Measurements from ENCODE around the gene TTYH2. TPM values are rescaled to one million over a fixed set of nuclear protein-coding genes. Genes with fewer than 3 reads are reported as not detected.
A peak's percentile ranks its signal among the peaks of the same experiment; 100 is the strongest.

TTYH2 gene
- total RNA-seq, 1 donor from 2014 or later = 14.7 TPM

- DNase-seq (ENCODE audit: low spot score in 2 of 2) (no peak), FAIRE-seq (no peak)
Observed at GRCh38 chr17:74192950-74193781, 20.2 kb upstream of the TTYH2 start.

GRCh38 chr17:74194682-74195081, 18.7 kb upstream of the TTYH2 start:
- DNase-seq (ENCODE audit: low spot score in 2 of 2) = no peak
- no peak for FAIRE-seq

- DNase-seq (ENCODE audit: low spot score in 2 of 2) (no peak), FAIRE-seq (no peak)
Observed at GRCh38 chr17:74196541-74197317, 16.6 kb upstream of the TTYH2 start.

- FAIRE-seq = no peak
- DNase-seq (ENCODE audit: low spot score in 2 of 2) = no peak
Observed at GRCh38 chr17:74197801-74198200, 15.6 kb upstream of the TTYH2 start.

GRCh38 chr17:74198694-74199093, 14.7 kb upstream of the TTYH2 start:
- FAIRE-seq = no peak

GRCh38 chr17:74199306-74200092, 13.9 kb upstream of the TTYH2 start:
- no peak for FAIRE-seq
- peak in 1 of 2 donors; percentile 78 for DNase-seq (ENCODE audit: low spot score in 2 of 2)

More at GRCh38 chr17:74198694-74199093, 14.7 kb upstream of the TTYH2 start:
- DNase-seq (ENCODE audit: low spot score in 2 of 2) = no peak

GRCh38 chr17:74200112-74200511, 13.3 kb upstream of the TTYH2 start:
- DNase-seq (ENCODE audit: low spot score in 2 of 2) (no peak), FAIRE-seq (no peak)

- FAIRE-seq = no peak
- DNase-seq (ENCODE audit: low spot score in 2 of 2) = no peak
Observed at GRCh38 chr17:74201250-74201649, 12.1 kb upstream of the TTYH2 start.

GRCh38 chr17:74201948-74202347, 11.4 kb upstream of the TTYH2 start:
- DNase-seq (ENCODE audit: low spot score in 2 of 2) (no peak), FAIRE-seq (no peak)

- no peak for DNase-seq (ENCODE audit: low spot score in 2 of 2)
Observed at GRCh38 chr17:74202938-74203337, 10.4 kb upstream of the TTYH2 start.

GRCh38 chr17:74203439-74204240, 9.7 kb upstream of the TTYH2 start, which contains the start of gene RPL38:
TSS of gene RPL38 (plus strand) at chr17:74203678. CDS start at chr17:74203956, 278 bp downstream.
- DNase-seq (ENCODE audit: low spot score in 2 of 2) (peak; percentile 94 to 95), FAIRE-seq (no peak)

More at GRCh38 chr17:74202938-74203337, 10.4 kb upstream of the TTYH2 start:
- no peak for FAIRE-seq

- no peak for FAIRE-seq
Observed at GRCh38 chr17:74204474-74204873, 8.9 kb upstream of the TTYH2 start.

GRCh38 chr17:74205274-74205673, 8.1 kb upstream of the TTYH2 start:
- FAIRE-seq (no peak), DNase-seq (ENCODE audit: low spot score in 2 of 2) (no peak)

More at GRCh38 chr17:74204474-74204873, 8.9 kb upstream of the TTYH2 start:
- DNase-seq (ENCODE audit: low spot score in 2 of 2) = no peak

- FAIRE-seq (no peak), DNase-seq (ENCODE audit: low spot score in 2 of 2) (no peak)
Observed at GRCh38 chr17:74206332-74206818, 7.0 kb upstream of the TTYH2 start.

- FAIRE-seq = no peak
- peak; percentile 73 to 80 for DNase-seq (ENCODE audit: low spot score in 2 of 2)
Observed at GRCh38 chr17:74210191-74211140, 2.9 kb upstream of the TTYH2 start.

GRCh38 chr17:74211141-74211911, 2.0 kb upstream of the TTYH2 start:
- FAIRE-seq (no peak), DNase-seq (ENCODE audit: low spot score in 2 of 2) (no peak)

- DNase-seq (ENCODE audit: low spot score in 2 of 2) (no peak), FAIRE-seq (no peak)
Observed at GRCh38 chr17:74211912-74212208, 1.5 kb upstream of the TTYH2 start.

All from frontal cortex (tissue), 4 donors.